NCI-H2107 treated with DMSO at 0.1 percent for 48 hours (cell line): ENCODE results near the gene ADA.
A peak's percentile ranks its signal among the peaks of the same experiment; 100 is the strongest.

Experiments used
- DNase-seq: peaks from one replicate; lab custom pipeline; 2025; ENCODE audit not compliant: unreplicated experiment; lab: John Stamatoyannopoulos, UW

ADA gene

DNA sequence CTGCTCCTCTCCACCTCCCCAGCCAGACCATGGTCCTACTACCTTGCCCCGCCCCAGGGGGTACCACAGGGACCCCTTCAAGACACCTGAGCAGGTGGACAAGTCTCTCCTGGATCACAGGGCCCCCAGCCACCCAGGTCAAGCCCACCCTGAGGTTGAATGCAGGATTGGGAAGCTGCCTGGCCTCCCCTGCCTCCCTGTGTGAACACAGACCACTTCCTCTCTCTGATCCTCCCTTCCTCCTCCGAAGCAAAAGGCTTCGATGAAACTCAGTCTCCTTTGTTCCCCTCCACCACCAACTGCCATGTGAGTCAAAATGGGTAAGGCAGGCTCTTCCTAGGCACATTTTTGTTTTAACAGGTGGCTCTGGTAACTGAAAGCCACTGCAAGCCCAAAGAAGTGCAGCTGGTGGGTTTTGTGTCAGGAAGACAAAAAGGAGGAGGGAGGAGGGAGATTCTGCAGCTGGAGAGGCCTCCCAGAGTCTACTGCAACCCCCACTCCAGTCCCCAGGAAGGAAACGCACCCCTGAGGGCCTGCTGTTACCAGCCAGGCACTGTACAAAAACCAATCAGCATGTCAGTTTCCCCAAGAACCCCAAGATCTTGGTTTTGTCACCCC, 5.4 kb downstream of the ADA start:
- DNase-seq = no peak

- no peak for DNase-seq
Observed at GRCh38 chr20:44644667-44645131, 6.8 kb downstream of the ADA start.

- DNase-seq = no peak
Observed at GRCh38 chr20:44644230-44644617, 7.3 kb downstream of the ADA start.

DNA sequence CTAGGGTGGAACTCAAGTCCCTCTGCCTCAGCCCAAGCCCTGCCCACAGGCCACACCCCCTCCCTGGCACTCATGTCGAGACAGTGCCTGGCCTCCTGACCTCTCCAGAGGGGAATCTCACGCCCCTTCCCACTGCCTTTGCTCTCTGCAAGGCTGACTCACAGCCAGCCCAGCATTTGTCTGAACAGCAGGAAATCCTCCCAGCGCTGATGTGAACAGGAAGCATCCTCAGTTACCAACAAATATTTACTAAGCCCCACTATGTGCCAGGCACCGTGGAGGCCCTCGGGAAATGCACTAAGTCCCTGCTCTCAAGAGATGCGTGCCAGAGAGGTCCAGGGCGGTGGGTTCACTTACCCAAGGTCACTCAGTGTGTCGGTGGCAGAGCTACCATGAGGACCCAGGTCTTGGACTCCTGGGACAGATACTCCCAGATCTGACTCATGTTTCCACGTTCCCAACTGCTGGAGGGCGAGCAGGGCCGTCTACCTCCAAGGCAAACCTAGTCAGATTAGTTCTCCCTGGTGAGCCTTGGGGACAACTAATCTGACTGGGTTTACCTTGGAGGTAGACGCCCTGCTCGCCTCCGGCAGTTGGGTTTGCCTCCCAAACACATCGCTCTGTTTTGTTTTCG, 7.8 kb downstream of the ADA start:
- DNase-seq = no peak

DNA sequence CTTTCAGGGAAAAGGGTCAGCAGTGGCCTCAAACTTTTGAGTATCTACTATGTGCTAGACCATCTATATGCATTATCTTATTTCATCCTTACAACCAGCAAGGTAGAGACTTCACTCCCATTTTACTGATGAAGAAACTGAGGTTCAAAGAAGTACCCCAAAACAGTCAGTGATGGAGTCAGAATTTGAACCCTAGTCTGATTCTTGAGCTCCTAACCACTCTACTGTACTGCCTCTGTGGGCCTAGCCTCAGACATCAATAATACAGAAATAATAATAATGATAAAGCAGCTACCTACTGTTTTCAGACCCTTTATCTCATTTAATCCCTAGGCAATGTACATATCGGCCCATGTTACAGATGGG, 8.4 kb downstream of the ADA start:
- DNase-seq = no peak

DNA sequence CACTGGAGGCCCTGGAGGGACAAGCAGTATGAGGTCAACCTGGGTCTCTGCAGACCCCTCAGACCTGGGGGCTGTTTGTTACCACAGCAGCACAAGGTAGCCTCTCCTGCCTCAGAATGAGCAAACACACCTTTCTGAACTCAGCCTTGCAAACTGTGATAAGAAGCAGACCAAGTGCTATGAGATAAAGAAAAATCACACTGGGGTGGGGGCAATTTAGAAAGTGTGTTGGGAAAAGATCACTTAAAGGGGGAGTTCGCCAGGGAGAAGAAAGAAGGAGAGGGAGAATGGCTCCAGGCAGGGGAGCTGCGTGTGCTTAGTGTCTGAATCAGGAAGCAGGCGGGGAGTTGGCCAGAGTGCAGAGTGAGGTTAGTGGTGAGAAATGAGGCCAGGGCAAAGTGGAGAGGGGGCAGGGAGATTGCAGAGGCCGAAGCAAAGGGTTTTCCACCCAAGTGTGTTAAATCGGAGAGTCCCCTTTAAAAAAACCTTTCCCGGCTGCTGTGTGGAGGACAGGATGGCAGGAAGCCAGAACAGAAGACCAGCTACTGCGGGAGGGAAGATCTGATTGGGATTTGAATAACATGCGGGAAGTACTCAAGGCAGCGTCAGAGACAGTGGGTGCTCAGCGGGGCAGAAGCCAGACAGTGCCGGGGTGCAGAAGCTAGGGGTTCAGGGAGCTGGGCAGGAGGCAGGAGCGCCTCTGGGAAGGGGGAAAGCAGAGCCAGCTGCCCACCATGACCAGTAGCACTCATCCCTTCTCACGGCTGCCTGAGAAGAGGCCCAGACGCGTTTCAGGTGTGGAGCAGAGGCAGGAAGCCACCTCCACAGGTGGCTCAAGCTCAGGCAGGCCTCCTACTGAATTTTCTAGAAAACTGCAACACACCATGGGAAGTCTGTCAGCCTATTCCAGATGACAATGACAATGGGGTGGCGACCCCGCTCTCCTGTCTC, 9.0 kb downstream of the ADA start:
- peak; percentile 35 for DNase-seq

DNA sequence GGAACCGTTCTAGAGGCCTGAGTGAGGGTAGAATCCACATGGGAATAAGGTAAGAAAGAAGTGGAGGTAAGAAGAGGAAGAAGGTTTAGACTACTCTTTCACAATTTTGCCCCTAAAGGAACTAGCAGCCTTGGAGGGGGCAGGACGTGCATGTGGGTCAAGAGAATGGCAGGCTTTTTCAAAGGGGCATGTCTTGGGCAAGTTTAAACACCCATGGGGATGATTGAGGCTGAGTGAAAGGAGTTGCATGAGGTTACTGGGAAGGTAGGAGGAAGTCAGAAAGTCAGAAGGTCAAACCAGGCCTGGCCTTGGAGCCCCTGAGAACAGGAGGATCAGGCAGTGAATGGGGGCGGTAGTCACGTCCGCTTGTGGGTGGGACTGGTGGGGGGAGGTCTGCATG, 10.2 kb downstream of the ADA start:
- DNase-seq = no peak

DNA sequence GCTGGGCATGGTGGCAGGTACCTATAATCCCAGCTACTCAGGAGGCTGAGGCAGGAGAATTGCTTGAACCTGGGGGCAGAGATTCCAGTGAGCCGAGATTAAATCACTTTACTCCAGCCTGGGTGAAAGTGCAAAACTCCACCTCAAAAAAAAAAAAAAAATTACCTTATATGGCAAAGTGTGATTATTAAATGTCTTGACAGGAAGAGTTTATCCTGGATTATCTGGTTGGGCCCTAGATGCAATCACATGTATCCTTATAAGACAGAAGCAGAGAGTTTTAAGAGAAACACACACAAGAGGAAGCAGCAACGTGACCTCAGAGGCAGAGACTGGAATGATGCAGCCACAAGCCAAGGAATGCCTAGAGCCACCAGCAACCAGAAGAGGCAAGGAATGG, 11.0 kb downstream of the ADA start:
- DNase-seq = no peak

DNA sequence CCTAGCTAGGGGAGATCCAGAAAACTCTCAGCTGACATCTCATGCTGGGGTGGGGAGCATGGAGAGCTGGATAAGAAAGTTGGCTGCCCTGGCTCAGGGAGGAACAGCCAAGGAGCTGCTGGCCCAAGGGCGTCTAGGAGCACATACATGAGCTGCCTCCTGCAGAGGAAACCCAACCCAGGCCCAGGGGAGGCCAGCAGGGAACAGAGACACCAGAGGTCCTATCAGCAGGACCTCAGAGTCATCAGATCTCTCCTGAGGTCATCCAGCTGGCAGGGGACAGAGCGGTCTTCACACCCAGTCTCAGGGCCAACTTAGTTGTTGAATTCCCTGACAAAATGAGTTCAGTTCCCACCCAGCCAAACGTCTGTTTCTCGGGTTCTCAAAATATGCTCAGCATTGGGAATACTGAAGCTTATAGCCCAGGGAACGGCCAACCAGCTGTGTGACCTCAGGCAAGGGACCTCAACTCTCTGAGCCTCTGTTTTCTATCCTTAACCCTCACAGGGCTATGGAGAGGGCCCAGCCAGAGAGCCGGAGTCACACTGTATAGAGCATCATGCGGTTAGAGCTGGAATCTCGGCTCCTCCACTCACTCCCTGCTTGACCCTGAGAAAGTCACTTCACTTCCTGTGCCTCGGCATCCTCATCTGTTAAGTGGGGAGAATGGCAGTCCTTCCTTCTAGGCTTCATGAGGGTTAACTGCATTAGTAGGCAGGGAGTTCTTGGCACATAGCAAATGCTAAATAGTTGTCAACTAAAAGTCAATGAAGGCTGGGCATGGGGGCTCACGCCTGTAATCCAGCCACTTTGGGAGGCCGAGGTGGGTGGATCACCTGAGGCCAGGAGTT, 13.8 kb downstream of the ADA start:
- DNase-seq = no peak

DNA sequence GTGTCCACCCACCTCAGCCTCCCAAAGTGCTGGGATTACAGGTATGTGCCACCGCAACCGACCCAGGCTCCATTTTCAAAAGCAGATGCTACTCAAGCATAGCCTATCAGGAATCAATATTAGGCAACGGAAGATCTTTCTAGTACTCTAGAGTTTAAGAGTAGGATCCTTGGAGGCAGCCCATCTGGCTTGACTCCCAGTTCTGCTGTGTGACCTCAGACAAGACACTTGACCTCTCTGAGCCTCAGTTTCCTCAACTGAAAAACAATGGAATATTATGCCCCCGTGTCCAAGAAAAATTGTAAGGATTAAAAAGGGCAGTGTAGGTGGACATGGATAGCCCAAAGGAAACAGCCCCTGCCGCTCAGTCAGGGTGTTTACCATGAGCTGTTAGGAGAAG, 14.5 kb downstream of the ADA start:
- DNase-seq = no peak

GRCh38 chr20:44635877-44636276, 15.6 kb downstream of the ADA start:
- DNase-seq = no peak

DNA sequence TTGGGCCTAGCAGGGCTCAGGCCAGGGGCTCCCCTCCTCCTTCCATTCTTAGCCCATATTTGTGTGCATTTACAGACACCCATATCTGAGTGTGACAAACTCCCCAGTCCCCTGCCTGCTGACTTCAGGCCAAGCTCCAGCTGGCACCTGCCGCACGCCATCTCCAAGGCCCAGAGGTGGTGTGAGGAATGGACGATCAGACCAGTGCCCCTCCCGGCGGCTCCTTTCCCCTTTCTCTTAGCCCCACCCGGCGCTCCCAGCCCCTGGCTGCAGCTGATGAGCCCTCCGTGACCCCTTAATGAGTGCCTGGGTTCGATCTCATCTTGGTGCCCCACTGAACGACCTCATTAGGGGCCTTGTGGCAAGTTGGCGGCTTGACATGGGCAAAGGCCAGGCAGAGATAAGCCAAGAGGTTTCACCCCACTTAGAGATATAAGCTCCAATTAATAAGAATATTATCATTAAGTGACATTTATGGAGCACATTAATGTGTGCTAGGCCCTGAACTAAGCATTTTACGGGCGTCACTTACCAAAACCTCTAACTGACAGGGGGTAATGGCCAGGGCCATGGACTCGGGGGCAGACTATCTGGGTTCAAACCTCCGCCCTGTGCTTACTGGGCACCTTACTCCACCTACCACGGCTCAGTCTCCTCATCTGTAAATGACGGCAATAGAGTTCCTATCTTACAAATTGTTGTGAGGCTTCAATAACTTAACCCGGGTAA, 17.5 kb downstream of the ADA start:
- no peak for DNase-seq

- no peak for DNase-seq
Observed at GRCh38 chr20:44633187-44633810, 18.2 kb downstream of the ADA start.

DNA sequence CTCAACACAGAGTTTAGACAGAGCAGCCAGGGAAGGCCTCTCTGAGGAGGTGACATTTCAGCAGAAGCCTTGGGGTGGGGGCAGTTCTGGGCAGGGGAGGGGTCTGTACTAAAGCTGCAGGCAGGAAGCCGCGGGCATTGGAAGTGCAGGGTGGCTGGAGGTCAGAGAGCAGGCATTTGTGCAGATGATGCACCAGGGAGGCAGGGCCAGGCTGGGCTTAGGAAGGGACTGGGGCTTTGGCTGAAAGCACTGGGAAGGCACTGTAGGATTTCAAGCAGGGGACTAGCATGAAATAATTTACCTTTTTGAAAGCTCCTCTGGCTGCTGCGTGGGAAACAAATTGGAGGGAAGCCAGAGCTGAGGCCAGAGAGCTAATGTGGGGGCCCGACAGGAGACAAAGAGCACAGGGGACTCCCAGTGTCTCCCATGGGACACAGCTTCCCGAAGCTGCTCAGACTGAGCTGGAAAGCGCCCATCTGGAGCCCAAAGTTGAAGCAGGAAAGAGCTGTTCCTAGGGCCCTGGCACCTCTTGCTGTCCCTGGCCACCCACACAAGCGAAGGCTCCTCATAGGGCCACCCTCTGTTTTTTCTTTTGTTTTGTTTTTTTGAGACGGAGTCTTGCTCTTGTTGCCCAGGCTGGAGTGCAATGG, 19.3 kb downstream of the ADA start:
- no peak for DNase-seq

DNA sequence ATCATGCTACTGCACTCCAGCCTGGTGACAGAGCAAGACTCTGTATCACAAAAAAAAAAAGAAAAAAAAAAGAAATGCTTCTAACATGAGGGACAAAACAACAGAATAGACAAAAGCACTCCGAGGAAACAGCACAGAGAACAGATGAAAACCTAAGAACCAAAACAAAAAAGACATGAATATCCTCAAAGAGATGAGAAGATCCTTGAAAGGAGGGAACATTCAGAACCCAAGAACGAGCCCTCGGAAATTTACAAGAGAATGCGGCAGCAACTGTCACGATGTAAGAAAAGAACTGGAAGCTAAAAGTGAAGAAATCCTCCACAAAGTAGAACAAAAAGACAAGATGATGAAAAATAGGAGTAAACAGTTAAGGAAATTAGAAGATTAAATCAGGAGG, 21.2 kb downstream of the ADA start:
- DNase-seq = no peak

GRCh38 chr20:44629542-44629941, 22.0 kb downstream of the ADA start:
- DNase-seq = no peak

- no peak for DNase-seq
Observed at GRCh38 chr20:44629017-44629385, 22.5 kb downstream of the ADA start.

- DNase-seq = no peak
Observed at GRCh38 chr20:44627364-44628010, 24.0 kb downstream of the ADA start.

- no peak for DNase-seq
Observed at GRCh38 chr20:44626278-44626677, 25.2 kb downstream of the ADA start.
